Measurements from ENCODE around the gene VMAC.
"Not testable (repeated sequence)": the region's sequence is repeated elsewhere in the genome, so short reads cannot be mapped to it uniquely, and the experiment has no call there.

Gene VMAC

GRCh38 chr19:5883157-5883873 lies 21.4 kb upstream of the VMAC start:
- DNase-seq (ENCODE audit: low read depth in 2 of 2, low spot score in 1 of 2), result not testable (repeated sequence)

- DNase-seq (ENCODE audit: low read depth in 2 of 2, low spot score in 1 of 2), result not testable (repeated sequence)
These were observed 20.4 kb upstream of the VMAC start for GRCh38 chr19:5884065-5884811.

GRCh38 chr19:5889288-5889971 lies 15.2 kb upstream of the VMAC start:
- DNase-seq (ENCODE audit: low read depth in 2 of 2, low spot score in 1 of 2), result no peak

- DNase-seq (ENCODE audit: low read depth in 2 of 2, low spot score in 1 of 2), result no peak
These were observed 14.6 kb upstream of the VMAC start for GRCh38 chr19:5890099-5890498.

- DNase-seq (ENCODE audit: low read depth in 2 of 2, low spot score in 1 of 2), result no peak
These were observed 13.1 kb upstream of the VMAC start for GRCh38 chr19:5891572-5891937.

- DNase-seq (ENCODE audit: low read depth in 2 of 2, low spot score in 1 of 2), result no peak
These were observed 12.5 kb upstream of the VMAC start for GRCh38 chr19:5891938-5892771.

- DNase-seq (ENCODE audit: low read depth in 2 of 2, low spot score in 1 of 2), result no peak
These were observed 11.8 kb upstream of the VMAC start for GRCh38 chr19:5892772-5893275.

GRCh38 chr19:5893296-5893903 lies 11.3 kb upstream of the VMAC start:
- DNase-seq (ENCODE audit: low read depth in 2 of 2, low spot score in 1 of 2), result no peak

GRCh38 chr19:5893907-5894703 lies 10.6 kb upstream of the VMAC start:
- no peak for DNase-seq (ENCODE audit: low read depth in 2 of 2, low spot score in 1 of 2)

GRCh38 chr19:5894704-5895349 lies 9.8 kb upstream of the VMAC start:
- DNase-seq (ENCODE audit: low read depth in 2 of 2, low spot score in 1 of 2), result no peak

- DNase-seq (ENCODE audit: low read depth in 2 of 2, low spot score in 1 of 2), result no peak
These were observed 9.3 kb upstream of the VMAC start for GRCh38 chr19:5895409-5895808.

- DNase-seq (ENCODE audit: low read depth in 2 of 2, low spot score in 1 of 2), result no peak
These were observed 8.8 kb upstream of the VMAC start for GRCh38 chr19:5895890-5896289.

GRCh38 chr19:5896365-5897076 lies 8.2 kb upstream of the VMAC start:
- DNase-seq (ENCODE audit: low read depth in 2 of 2, low spot score in 1 of 2), result no peak

- DNase-seq (ENCODE audit: low read depth in 2 of 2, low spot score in 1 of 2), result no peak
These were observed 7.3 kb upstream of the VMAC start for GRCh38 chr19:5897189-5897969.

- DNase-seq (ENCODE audit: low read depth in 2 of 2, low spot score in 1 of 2), result no peak
These were observed 4.7 kb upstream of the VMAC start for GRCh38 chr19:5899728-5900526.

GRCh38 chr19:5900976-5901375 lies 3.7 kb upstream of the VMAC start:
- no peak for DNase-seq (ENCODE audit: low read depth in 2 of 2, low spot score in 1 of 2)

- no peak for DNase-seq (ENCODE audit: low read depth in 2 of 2, low spot score in 1 of 2)
These were observed 1.5 kb upstream of the VMAC start for GRCh38 chr19:5903056-5903623.

Data from stimulated activated CD8-positive, alpha-beta memory T cell treated with anti-CD3 and anti-CD28 coated beads, Interleukin-4, amount 100 ng/mL, for 1 hour (primary cell).